PC-3 (cell line): Measurements from ENCODE around the gene OXSR1. TPM values are rescaled to one million over a fixed set of nuclear protein-coding genes. Genes with fewer than 3 reads are reported as not detected.

ENCODE experiments used
- ATAC-seq: fragments of 200-7000 bp; cut with Tn5 transposase; 2 replicates; pipeline ENCODE4 v1.9.1; 2020; ENCODE audit warnings: mild to moderate bottlenecking, moderate library complexity
- BruUV-seq: library from RNA; stranded (reverse); fragments of 400-500 nt; replicated peaks from 2 replicates; lab custom pipeline; 2021; lab: Mats Ljungman, UMichigan
- CTCF ChIA-PET: fragments of 300-600 bp; sonication (Branson Sonifier 250); formaldehyde crosslinking; loops from one replicate; lab custom pipeline; 2022; ENCODE audit warnings: antibody characterized with exemption; lab: Charles Lee
- POLR2A ChIA-PET: fragments of 300-600 bp; sonication (Branson Sonifier 250); formaldehyde crosslinking; loops from one replicate; lab custom pipeline; 2022; ENCODE audit warnings: antibody characterized with exemption; ENCODE audit not compliant: unreplicated experiment; lab: Charles Lee
- DNase-seq: peaks from one replicate; pipeline ENCODE4 v3.0.0-alpha.2; 2015
- H2AFZ ChIP-seq: fragments of 300-600 bp; sonication (generic); 2 replicates; pipeline ENCODE4 v1.6.0; 2016; ENCODE audit warnings: antibody characterized with exemption, low read length
- H3F3A ChIP-seq: fragments of 300-600 bp; sonication (generic); one replicate; pipeline ENCODE4 v1.6.0; 2017; ENCODE audit warnings: antibody characterized with exemption, low read length, control low read depth, mild to moderate bottlenecking; ENCODE audit not compliant: unreplicated experiment
- H3K27ac ChIP-seq: fragments of 300-600 bp; sonication (generic); 2 replicates; pipeline ENCODE4 v1.5.1; 2016; ENCODE audit warnings: mild to moderate bottlenecking, low read length
- H3K27me3 ChIP-seq: fragments of 300-600 bp; sonication (generic); 2 replicates; pipeline ENCODE4 v1.6.1; 2016; ENCODE audit warnings: low read length, mixed read lengths
- H3K36me3 ChIP-seq: fragments of 300-600 bp; sonication (generic); 2 replicates; pipeline ENCODE4 v1.6.1; 2016; ENCODE audit warnings: low read depth, mixed run types, low read length, mixed read lengths
- H3K4me1 ChIP-seq: fragments of 300-600 bp; sonication (generic); 2 replicates; pipeline ENCODE4 v1.5.1; 2016; ENCODE audit warnings: low read length; ENCODE audit not compliant: insufficient read depth
- H3K4me2 ChIP-seq: fragments of 300-600 bp; sonication (generic); 2 replicates; pipeline ENCODE4 v1.6.0; 2016; ENCODE audit warnings: low read length
- H3K4me3 ChIP-seq: fragments of 300-600 bp; sonication (generic); 2 replicates; pipeline ENCODE4 v1.5.1; 2016; ENCODE audit warnings: mild to moderate bottlenecking, low read length, mixed read lengths
- H3K79me2 ChIP-seq: fragments of 300-600 bp; sonication (generic); 2 replicates; pipeline ENCODE4 v1.6.1; 2017; ENCODE audit warnings: low read length, mixed read lengths
- H3K9ac ChIP-seq: fragments of 300-600 bp; sonication (generic); 2 replicates; pipeline ENCODE4 v1.6.0; 2016; ENCODE audit warnings: mild to moderate bottlenecking, low read length
- H3K9me2 ChIP-seq: fragments of 300-600 bp; sonication (generic); replicated peaks from 2 replicates; pipeline ENCODE4 v1.6.1; 2016; ENCODE audit warnings: mixed run types, low read length, mixed read lengths
- H3K9me3 ChIP-seq: fragments of 300-600 bp; sonication (generic); 2 replicates; pipeline ENCODE4 v1.6.1; 2016; ENCODE audit warnings: low read length, mixed read lengths
- H4K20me1 ChIP-seq: fragments of 300-600 bp; sonication (generic); 2 replicates; pipeline ENCODE4 v1.6.1; 2016; ENCODE audit warnings: low read length, mixed read lengths
- CTCF ChIP-seq: fragments of 300-600 bp; sonication (generic); conservative IDR thresholded peaks from 2 replicates; pipeline ENCODE4 v1.5.1; 2017; ENCODE audit warnings: antibody characterized with exemption, low read depth, mild to moderate bottlenecking, low read length
- EZH2 ChIP-seq: fragments of 300-600 bp; sonication (generic); IDR thresholded peaks from one replicate; pipeline ENCODE4 v1.6.1; 2017; ENCODE audit warnings: antibody characterized with exemption, mild to moderate bottlenecking, low read length; ENCODE audit not compliant: unreplicated experiment
- EZH2phosphoT487 ChIP-seq: fragments of 300-600 bp; sonication (generic); IDR thresholded peaks from 2 replicates; pipeline ENCODE4 v1.6.1; 2018; ENCODE audit warnings: mild to moderate bottlenecking, antibody characterized with exemption, low read length, borderline replicate concordance
- intact Hi-C: fragments of 100-400 bp; cut with micrococcal nuclease; formaldehyde crosslinking; loops from 2 replicates; pipeline ENCODE4 v1.9.0; 2023
- total RNA-seq: library from RNA; depleted of rRNA; stranded (reverse); fragments of >200 nt; gene quantifications from 2 replicates; pipeline ENCODE4 v1.2.3, GENCODE V29; 2014

Gene OXSR1
- total RNA-seq, 1 experiment from 2014 or later, result 42.2 TPM

GRCh38 chr3:38222032-38222634, 56.8 kb downstream of the OXSR1 start:
- ChIA-PET CTCF (no interaction called here), POLR2A (no interaction called here)
- intact Hi-C loops, result no loop called here
- peaks cover 32% of the 10 kb centered on the region for H3K79me2 ChIP-seq
- H3K9me3 ChIP-seq, result no peaks in the 10 kb centered on the region
- H3K27me3 ChIP-seq, result no peaks in the 10 kb centered on the region
- H3K4me3 ChIP-seq, result no peak overlapping the region
- no peak overlapping the region for H3K27ac ChIP-seq
- peaks cover 35% of the 10 kb centered on the region for H3K4me1 ChIP-seq
- peaks cover 23% of the 10 kb centered on the region; the same call in 1 of the 2 replicates for H4K20me1 ChIP-seq
- no peaks in the 10 kb centered on the region for H3K9me2 ChIP-seq
- ATAC-seq (peak; percentile 53), DNase-seq (no peak)
- BruUV-seq, result no TSS peak
- no peaks in the 10 kb centered on the region for H3F3A ChIP-seq
- no peak overlapping the region for H3K9ac ChIP-seq
- no peak overlapping the region for H2AFZ ChIP-seq
- peaks cover 66% of the 10 kb centered on the region for H3K36me3 ChIP-seq
- no peak overlapping the region for H3K4me2 ChIP-seq
- TF ChIP-seq CTCF (no peak), EZH2 (no peak), EZH2phosphoT487 (no peak)

- no peaks in the 10 kb centered on the region for H3F3A ChIP-seq
- H3K4me2 ChIP-seq, result no peak overlapping the region
- peaks cover 19% of the 10 kb centered on the region for H3K79me2 ChIP-seq
- no peak overlapping the region for H3K4me3 ChIP-seq
- peak; percentile 50 for DNase-seq
- no peaks in the 10 kb centered on the region for H3K9me2 ChIP-seq
- no peak overlapping the region for H2AFZ ChIP-seq
- no peak overlapping the region for H3K27ac ChIP-seq
- peaks cover 18% of the 10 kb centered on the region; the same call in 1 of the 2 replicates for H4K20me1 ChIP-seq
- BruUV-seq, result no TSS peak
- H3K9me3 ChIP-seq, result no peaks in the 10 kb centered on the region
- no peak; the same call in 1 of the 2 replicates for ATAC-seq
- TF ChIP-seq CTCF, result no peak
- no peak for TF ChIP-seq EZH2phosphoT487
- peaks cover 46% of the 10 kb centered on the region for H3K4me1 ChIP-seq
- H3K9ac ChIP-seq, result no peak overlapping the region
- peaks cover 60% of the 10 kb centered on the region for H3K36me3 ChIP-seq
- ChIA-PET POLR2A (no interaction called here), CTCF (no interaction called here)
- intact Hi-C loops, result loop anchor here (2.0 kb wide), 1 partner anchor 32 kb away; no protein-coding TSS in a partner anchor
- no peaks in the 10 kb centered on the region for H3K27me3 ChIP-seq
These were observed 59.0 kb downstream of the OXSR1 start for GRCh38 chr3:38224357-38224756.

GRCh38 chr3:38226273-38226672, 60.9 kb downstream of the OXSR1 start:
- TF ChIP-seq CTCF (no peak), EZH2 (no peak), EZH2phosphoT487 (no peak)
- POLR2A ChIA-PET, result no interaction called here
- no peak overlapping the region for H2AFZ ChIP-seq
- 0 out of 2 replicates have a peak, but pooled peaks cover 2% of the 10 kb centered on the region for H4K20me1 ChIP-seq
- no peak overlapping the region for H3K4me3 ChIP-seq
- H3F3A ChIP-seq, result no peaks in the 10 kb centered on the region
- H3K36me3 ChIP-seq, result peaks cover 73% of the 10 kb centered on the region
- H3K9me3 ChIP-seq, result no peaks in the 10 kb centered on the region
- H3K9ac ChIP-seq, result no peak overlapping the region
- peak; percentile 63 for ATAC-seq
- no peaks in the 10 kb centered on the region for H3K9me2 ChIP-seq
- H3K4me1 ChIP-seq, result peaks cover 46% of the 10 kb centered on the region
- no peak overlapping the region; the same call in 1 of the 2 replicates for H3K27ac ChIP-seq
- H3K4me2 ChIP-seq, result no peak overlapping the region
- peak; percentile 69 for DNase-seq
- no TSS peak for BruUV-seq
- H3K79me2 ChIP-seq, result 0 out of 2 replicates have a peak, but pooled peaks cover 4% of the 10 kb centered on the region
- CTCF ChIA-PET, result interaction anchor here (0.6 kb wide), 1 partner anchor 24 kb away, joined by 3 read pairs; no protein-coding TSS in a partner anchor
- no peaks in the 10 kb centered on the region for H3K27me3 ChIP-seq
- intact Hi-C loops, result no loop called here
